GM23338 (cell line): ENCODE measurements around the gene FARP1. TPM values are rescaled to one million over a fixed set of nuclear protein-coding genes. Genes with fewer than 3 reads are reported as not detected.

Experiments used
- ATAC-seq: fragments of 200-7000 bp; cut with Tn5 transposase; 3 replicates; pipeline ENCODE4 v1.9.1; 2020
- DNase-seq: peaks from one replicate; pipeline ENCODE4 v3.0.0-alpha.2; 2015; ENCODE audit warnings: low spot score
- H2AFZ ChIP-seq: fragments of 200-600 bp; sonication (generic); 2 replicates; pipeline ENCODE4 v1.8.0; 2016; ENCODE audit warnings: antibody characterized with exemption, mild to moderate bottlenecking, moderate library complexity
- H3F3A ChIP-seq: fragments of 200-600 bp; sonication (generic); replicated peaks from 2 replicates; pipeline ENCODE4 v1.8.0; 2017; ENCODE audit warnings: antibody characterized with exemption, mixed run types, low read depth
- H3K27ac ChIP-seq: fragments of 200-600 bp; sonication (generic); 2 replicates; pipeline ENCODE4 v1.6.1; 2016; ENCODE audit warnings: low read depth
- H3K27me3 ChIP-seq: fragments of 200-600 bp; sonication (generic); 2 replicates; pipeline ENCODE4 v1.8.0; 2016; ENCODE audit warnings: mild to moderate bottlenecking, mixed run types, moderate library complexity; ENCODE audit not compliant: insufficient read depth
- H3K36me3 ChIP-seq: fragments of 200-600 bp; sonication (generic); 2 replicates; pipeline ENCODE4 v1.8.0; 2016; ENCODE audit warnings: mild to moderate bottlenecking; ENCODE audit not compliant: insufficient read depth
- H3K4me1 ChIP-seq: fragments of 200-600 bp; sonication (generic); 2 replicates; pipeline ENCODE4 v1.8.0; 2016; ENCODE audit warnings: mild to moderate bottlenecking, moderate library complexity; ENCODE audit not compliant: insufficient read depth
- H3K4me2 ChIP-seq: fragments of 200-600 bp; sonication (generic); 2 replicates; pipeline ENCODE4 v1.7.1; 2017; ENCODE audit warnings: mixed run types
- H3K4me3 ChIP-seq: fragments of 200-600 bp; sonication (generic); 2 replicates; pipeline ENCODE4 v1.6.1; 2016; ENCODE audit warnings: mixed run types
- H3K79me2 ChIP-seq: fragments of 200-600 bp; sonication (generic); replicated peaks from 2 replicates; pipeline ENCODE4 v1.8.0; 2017; ENCODE audit warnings: mild to moderate bottlenecking; ENCODE audit not compliant: insufficient read depth
- H3K9me2 ChIP-seq: fragments of 200-600 bp; sonication (generic); 2 replicates; pipeline ENCODE4 v1.8.0; 2017; ENCODE audit not compliant: insufficient read depth
- H4K20me1 ChIP-seq: fragments of 200-600 bp; sonication (generic); replicated peaks from 2 replicates; pipeline ENCODE4 v1.8.0; 2017; ENCODE audit warnings: mild to moderate bottlenecking; ENCODE audit not compliant: insufficient read depth
- H3K27ac Mint-ChIP-seq: 2 replicates; pipeline ENCODE4 v1.8.0; 2020; ENCODE audit warnings: inconsistent platforms, mild to moderate bottlenecking, moderate library complexity, mixed read lengths
- H3K27me3 Mint-ChIP-seq: 3 replicates; pipeline ENCODE4 v1.8.0; 2022; ENCODE audit warnings: low read depth, mild to moderate bottlenecking, moderate library complexity, mixed read lengths, inconsistent platforms; ENCODE audit not compliant: insufficient read depth, poor library complexity
- H3K36me3 Mint-ChIP-seq: 3 replicates; pipeline ENCODE4 v1.8.0; 2021; ENCODE audit warnings: low read depth, mild to moderate bottlenecking, inconsistent platforms, moderate library complexity, mixed read lengths
- H3K4me1 Mint-ChIP-seq: 3 replicates; pipeline ENCODE4 v1.8.0; 2020; ENCODE audit warnings: mild to moderate bottlenecking, inconsistent platforms, mixed read lengths
- H3K4me3 Mint-ChIP-seq: 3 replicates; pipeline ENCODE4 v1.8.0; 2021; ENCODE audit warnings: moderate library complexity, mild to moderate bottlenecking, inconsistent platforms, mixed read lengths
- H3K9me3 Mint-ChIP-seq: 3 replicates; pipeline ENCODE4 v1.8.0; 2020; ENCODE audit warnings: moderate library complexity, mild to moderate bottlenecking, inconsistent platforms, mixed read lengths
- CREB1 ChIP-seq: fragments of 250-450 bp; sonication (Bioruptor Pico); IDR thresholded peaks from 2 replicates; pipeline ENCODE4 v1.5.0; 2020; ENCODE audit warnings: low read depth, mild to moderate bottlenecking, moderate library complexity
- EZH2 ChIP-seq: fragments of 200-600 bp; sonication (generic); IDR thresholded peaks from one replicate; pipeline ENCODE4 v1.8.0; 2017; ENCODE audit warnings: antibody characterized with exemption, mild to moderate bottlenecking, low read depth; ENCODE audit not compliant: unreplicated experiment
- EZH2phosphoT487 ChIP-seq: fragments of 200-600 bp; sonication (generic); IDR thresholded peaks from one replicate; pipeline ENCODE4 v1.8.1; 2018; ENCODE audit warnings: antibody characterized with exemption; ENCODE audit not compliant: unreplicated experiment
- JUNB ChIP-seq: IDR thresholded peaks from one replicate; pipeline ENCODE4 v1.6.1; 2016; ENCODE audit warnings: antibody characterized with exemption; ENCODE audit not compliant: unreplicated experiment
- NANOG ChIP-seq: IDR thresholded peaks from 2 replicates; pipeline ENCODE4 v1.6.1; 2016; ENCODE audit warnings: antibody characterized with exemption, borderline replicate concordance
- POLR2AphosphoS5 ChIP-seq: IDR thresholded peaks from 2 replicates; pipeline ENCODE4 v1.6.1; 2016; ENCODE audit warnings: antibody characterized with exemption, low read depth
- STAT1 ChIP-seq: IDR thresholded peaks from one replicate; pipeline ENCODE4 v1.6.1; 2016; ENCODE audit warnings: antibody characterized with exemption; ENCODE audit not compliant: unreplicated experiment
- ZNF114 ChIP-seq: fragments of 250-450 bp; sonication (Bioruptor Pico); IDR thresholded peaks from 2 replicates; pipeline ENCODE4 v1.5.0; 2020; ENCODE audit warnings: mild to moderate bottlenecking, moderate library complexity
- ZNF331 ChIP-seq: fragments of 250-450 bp; sonication (Bioruptor Pico); IDR thresholded peaks from 2 replicates; pipeline ENCODE4 v1.5.0; 2020; ENCODE audit warnings: low read depth, mild to moderate bottlenecking, moderate library complexity
- polyA plus RNA-seq: library from polyadenylated mRNA; unstranded; fragments of >200 nt; fragmentation: Nextera tagmentation; extraction: Ambion mirVana; gene quantifications from 2 replicates; pipeline ENCODE4 v1.2.1, GENCODE V29; 2016
- total RNA-seq: library from RNA; depleted of rRNA; stranded (reverse); fragments of >200 nt; shearing (Covaris generic); gene quantifications from 2 replicates; pipeline ENCODE4 v1.2.3, GENCODE V29; 2014
- TF ChIP-seq, protein P1 (sequence below), 2 experiments: fragments of 200-600 bp in 1 of 2; sonication (generic) in 1 of 2; conservative IDR thresholded peaks; 2 replicates each; pipeline versions ENCODE4 v1.5.1 to v1.6.1; 2016 to 2017; ENCODE audit warnings: antibody characterized with exemption in 2 of 2, low read depth in 2 of 2, mild to moderate bottlenecking in 2 of 2, moderate library complexity in 1 of 2
- TF ChIP-seq, protein P2 (sequence below): IDR thresholded peaks from 2 replicates; pipeline ENCODE4 v1.6.1; 2016; ENCODE audit warnings: antibody characterized with exemption
- TF ChIP-seq, protein P3 (sequence below): fragments of 250-450 bp; sonication (Bioruptor Pico); IDR thresholded peaks from 2 replicates; pipeline ENCODE4 v1.5.0; 2020; ENCODE audit warnings: mild to moderate bottlenecking, moderate library complexity
- TF ChIP-seq, protein P4 (sequence below): IDR thresholded peaks from one replicate; pipeline ENCODE4 v1.6.1; 2018; ENCODE audit warnings: antibody characterized with exemption; ENCODE audit not compliant: unreplicated experiment

FARP1 gene
- total and polyA plus RNA-seq, 2 experiments from 2014 or later = 53.6 to 82.5 TPM

DNA sequence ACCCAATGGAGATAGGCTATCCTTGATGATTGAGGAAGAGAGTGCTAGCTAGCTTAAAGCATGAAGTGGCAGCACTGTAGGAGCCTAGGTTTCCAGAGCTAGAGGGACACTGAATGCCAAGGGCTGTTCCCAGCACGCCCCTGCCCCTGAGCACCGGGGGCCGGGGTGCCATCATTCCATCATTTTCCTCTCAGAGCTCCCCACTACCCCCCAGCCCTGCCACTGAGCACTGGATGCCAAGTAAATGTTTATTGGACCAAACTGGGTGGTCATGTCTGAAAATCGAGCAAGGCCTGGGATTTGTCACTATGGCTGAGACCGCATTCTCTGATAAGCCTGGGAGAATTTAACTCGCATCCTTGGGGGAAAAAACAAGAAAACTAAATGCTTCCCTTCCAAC lies 291.2 kb downstream of the FARP1 start:
- TF ChIP-seq ZNF114 (CRISPR knock-in tag) (no peak), STAT1 (no peak), POLR2AphosphoS5 (no peak), EZH2 (no peak), ZNF331 (no peak), JUNB (no peak), EZH2phosphoT487 (no peak), NANOG (no peak), CREB1 (CRISPR knock-in tag) (no peak)
- TF ChIP-seq, protein P1, sequence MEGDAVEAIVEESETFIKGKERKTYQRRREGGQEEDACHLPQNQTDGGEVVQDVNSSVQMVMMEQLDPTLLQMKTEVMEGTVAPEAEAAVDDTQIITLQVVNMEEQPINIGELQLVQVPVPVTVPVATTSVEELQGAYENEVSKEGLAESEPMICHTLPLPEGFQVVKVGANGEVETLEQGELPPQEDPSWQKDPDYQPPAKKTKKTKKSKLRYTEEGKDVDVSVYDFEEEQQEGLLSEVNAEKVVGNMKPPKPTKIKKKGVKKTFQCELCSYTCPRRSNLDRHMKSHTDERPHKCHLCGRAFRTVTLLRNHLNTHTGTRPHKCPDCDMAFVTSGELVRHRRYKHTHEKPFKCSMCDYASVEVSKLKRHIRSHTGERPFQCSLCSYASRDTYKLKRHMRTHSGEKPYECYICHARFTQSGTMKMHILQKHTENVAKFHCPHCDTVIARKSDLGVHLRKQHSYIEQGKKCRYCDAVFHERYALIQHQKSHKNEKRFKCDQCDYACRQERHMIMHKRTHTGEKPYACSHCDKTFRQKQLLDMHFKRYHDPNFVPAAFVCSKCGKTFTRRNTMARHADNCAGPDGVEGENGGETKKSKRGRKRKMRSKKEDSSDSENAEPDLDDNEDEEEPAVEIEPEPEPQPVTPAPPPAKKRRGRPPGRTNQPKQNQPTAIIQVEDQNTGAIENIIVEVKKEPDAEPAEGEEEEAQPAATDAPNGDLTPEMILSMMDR (conservative IDR thresholded peaks at IDR 0.05; ENCODE audit: low read depth in 2 of 2) = no peak
- TF ChIP-seq, protein P2, sequence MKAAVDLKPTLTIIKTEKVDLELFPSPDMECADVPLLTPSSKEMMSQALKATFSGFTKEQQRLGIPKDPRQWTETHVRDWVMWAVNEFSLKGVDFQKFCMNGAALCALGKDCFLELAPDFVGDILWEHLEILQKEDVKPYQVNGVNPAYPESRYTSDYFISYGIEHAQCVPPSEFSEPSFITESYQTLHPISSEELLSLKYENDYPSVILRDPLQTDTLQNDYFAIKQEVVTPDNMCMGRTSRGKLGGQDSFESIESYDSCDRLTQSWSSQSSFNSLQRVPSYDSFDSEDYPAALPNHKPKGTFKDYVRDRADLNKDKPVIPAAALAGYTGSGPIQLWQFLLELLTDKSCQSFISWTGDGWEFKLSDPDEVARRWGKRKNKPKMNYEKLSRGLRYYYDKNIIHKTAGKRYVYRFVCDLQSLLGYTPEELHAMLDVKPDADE = no peak
- TF ChIP-seq, protein P3, sequence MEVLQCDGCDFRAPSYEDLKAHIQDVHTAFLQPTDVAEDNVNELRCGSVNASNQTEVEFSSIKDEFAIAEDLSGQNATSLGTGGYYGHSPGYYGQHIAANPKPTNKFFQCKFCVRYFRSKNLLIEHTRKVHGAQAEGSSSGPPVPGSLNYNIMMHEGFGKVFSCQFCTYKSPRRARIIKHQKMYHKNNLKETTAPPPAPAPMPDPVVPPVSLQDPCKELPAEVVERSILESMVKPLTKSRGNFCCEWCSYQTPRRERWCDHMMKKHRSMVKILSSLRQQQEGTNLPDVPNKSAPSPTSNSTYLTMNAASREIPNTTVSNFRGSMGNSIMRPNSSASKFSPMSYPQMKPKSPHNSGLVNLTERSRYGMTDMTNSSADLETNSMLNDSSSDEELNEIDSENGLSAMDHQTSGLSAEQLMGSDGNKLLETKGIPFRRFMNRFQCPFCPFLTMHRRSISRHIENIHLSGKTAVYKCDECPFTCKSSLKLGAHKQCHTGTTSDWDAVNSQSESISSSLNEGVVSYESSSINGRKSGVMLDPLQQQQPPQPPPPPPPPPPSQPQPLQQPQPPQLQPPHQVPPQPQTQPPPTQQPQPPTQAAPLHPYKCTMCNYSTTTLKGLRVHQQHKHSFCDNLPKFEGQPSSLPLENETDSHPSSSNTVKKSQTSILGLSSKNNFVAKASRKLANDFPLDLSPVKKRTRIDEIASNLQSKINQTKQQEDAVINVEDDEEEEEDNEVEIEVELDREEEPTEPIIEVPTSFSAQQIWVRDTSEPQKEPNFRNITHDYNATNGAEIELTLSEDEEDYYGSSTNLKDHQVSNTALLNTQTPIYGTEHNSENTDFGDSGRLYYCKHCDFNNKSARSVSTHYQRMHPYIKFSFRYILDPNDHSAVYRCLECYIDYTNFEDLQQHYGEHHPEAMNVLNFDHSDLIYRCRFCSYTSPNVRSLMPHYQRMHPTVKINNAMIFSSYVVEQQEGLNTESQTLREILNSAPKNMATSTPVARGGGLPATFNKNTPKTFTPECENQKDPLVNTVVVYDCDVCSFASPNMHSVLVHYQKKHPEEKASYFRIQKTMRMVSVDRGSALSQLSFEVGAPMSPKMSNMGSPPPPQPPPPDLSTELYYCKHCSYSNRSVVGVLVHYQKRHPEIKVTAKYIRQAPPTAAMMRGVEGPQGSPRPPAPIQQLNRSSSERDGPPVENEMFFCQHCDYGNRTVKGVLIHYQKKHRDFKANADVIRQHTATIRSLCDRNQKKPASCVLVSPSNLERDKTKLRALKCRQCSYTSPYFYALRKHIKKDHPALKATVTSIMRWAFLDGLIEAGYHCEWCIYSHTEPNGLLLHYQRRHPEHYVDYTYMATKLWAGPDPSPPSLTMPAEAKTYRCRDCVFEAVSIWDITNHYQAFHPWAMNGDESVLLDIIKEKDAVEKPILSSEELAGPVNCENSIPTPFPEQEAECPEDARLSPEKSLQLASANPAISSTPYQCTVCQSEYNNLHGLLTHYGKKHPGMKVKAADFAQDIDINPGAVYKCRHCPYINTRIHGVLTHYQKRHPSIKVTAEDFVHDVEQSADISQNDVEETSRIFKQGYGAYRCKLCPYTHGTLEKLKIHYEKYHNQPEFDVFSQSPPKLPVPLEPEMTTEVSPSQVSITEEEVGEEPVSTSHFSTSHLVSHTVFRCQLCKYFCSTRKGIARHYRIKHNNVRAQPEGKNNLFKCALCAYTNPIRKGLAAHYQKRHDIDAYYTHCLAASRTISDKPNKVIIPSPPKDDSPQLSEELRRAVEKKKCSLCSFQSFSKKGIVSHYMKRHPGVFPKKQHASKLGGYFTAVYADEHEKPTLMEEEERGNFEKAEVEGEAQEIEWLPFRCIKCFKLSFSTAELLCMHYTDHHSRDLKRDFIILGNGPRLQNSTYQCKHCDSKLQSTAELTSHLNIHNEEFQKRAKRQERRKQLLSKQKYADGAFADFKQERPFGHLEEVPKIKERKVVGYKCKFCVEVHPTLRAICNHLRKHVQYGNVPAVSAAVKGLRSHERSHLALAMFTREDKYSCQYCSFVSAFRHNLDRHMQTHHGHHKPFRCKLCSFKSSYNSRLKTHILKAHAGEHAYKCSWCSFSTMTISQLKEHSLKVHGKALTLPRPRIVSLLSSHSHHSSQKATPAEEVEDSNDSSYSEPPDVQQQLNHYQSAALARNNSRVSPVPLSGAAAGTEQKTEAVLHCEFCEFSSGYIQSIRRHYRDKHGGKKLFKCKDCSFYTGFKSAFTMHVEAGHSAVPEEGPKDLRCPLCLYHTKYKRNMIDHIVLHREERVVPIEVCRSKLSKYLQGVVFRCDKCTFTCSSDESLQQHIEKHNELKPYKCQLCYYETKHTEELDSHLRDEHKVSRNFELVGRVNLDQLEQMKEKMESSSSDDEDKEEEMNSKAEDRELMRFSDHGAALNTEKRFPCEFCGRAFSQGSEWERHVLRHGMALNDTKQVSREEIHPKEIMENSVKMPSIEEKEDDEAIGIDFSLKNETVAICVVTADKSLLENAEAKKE = no peak
- TF ChIP-seq, protein P4, sequence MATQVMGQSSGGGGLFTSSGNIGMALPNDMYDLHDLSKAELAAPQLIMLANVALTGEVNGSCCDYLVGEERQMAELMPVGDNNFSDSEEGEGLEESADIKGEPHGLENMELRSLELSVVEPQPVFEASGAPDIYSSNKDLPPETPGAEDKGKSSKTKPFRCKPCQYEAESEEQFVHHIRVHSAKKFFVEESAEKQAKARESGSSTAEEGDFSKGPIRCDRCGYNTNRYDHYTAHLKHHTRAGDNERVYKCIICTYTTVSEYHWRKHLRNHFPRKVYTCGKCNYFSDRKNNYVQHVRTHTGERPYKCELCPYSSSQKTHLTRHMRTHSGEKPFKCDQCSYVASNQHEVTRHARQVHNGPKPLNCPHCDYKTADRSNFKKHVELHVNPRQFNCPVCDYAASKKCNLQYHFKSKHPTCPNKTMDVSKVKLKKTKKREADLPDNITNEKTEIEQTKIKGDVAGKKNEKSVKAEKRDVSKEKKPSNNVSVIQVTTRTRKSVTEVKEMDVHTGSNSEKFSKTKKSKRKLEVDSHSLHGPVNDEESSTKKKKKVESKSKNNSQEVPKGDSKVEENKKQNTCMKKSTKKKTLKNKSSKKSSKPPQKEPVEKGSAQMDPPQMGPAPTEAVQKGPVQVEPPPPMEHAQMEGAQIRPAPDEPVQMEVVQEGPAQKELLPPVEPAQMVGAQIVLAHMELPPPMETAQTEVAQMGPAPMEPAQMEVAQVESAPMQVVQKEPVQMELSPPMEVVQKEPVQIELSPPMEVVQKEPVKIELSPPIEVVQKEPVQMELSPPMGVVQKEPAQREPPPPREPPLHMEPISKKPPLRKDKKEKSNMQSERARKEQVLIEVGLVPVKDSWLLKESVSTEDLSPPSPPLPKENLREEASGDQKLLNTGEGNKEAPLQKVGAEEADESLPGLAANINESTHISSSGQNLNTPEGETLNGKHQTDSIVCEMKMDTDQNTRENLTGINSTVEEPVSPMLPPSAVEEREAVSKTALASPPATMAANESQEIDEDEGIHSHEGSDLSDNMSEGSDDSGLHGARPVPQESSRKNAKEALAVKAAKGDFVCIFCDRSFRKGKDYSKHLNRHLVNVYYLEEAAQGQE = no peak
- Mint-ChIP-seq H3K4me1 (peaks cover 9% of the 10 kb centered on the region; the same call in 2 of the 3 replicates), H3K36me3 (peaks cover 12% of the 10 kb centered on the region), H3K27me3 (peaks cover 21% of the 10 kb centered on the region), H3K27ac (no peak overlapping the region), H3K9me3 (no peaks in the 10 kb centered on the region; the same call in 2 of the 3 replicates), H3K4me3 (no peak overlapping the region)
- Histone ChIP-seq H3K4me1 (no peaks in the 10 kb centered on the region), H3K79me2 (no peaks in the 10 kb centered on the region), H3K4me3 (no peak overlapping the region), H4K20me1 (no peaks in the 10 kb centered on the region; the same call in 1 of the 2 replicates), H3K9me2 (no peaks in the 10 kb centered on the region), H3K4me2 (no peak overlapping the region), H2AFZ (no peak overlapping the region), H3F3A (no peaks in the 10 kb centered on the region), H3K36me3 (no peaks in the 10 kb centered on the region), H3K27me3 (no peaks in the 10 kb centered on the region), H3K27ac (no peak overlapping the region)
- ATAC-seq (no peak), DNase-seq (no peak)
